A549 (cell line): Measurements from ENCODE around the gene E2F1. TPM values are rescaled to one million over a fixed set of nuclear protein-coding genes. Genes with fewer than 3 reads are reported as not detected.

Experiments used
- ATAC-seq, 2 experiments: fragments of 200-7000 bp in 1 of 2; fragments of >200 bp in 1 of 2; cut with Nextera tagmentation in 1 of 2; cut with Tn5 transposase in 1 of 2; 3 replicates each; pipeline versions ENCODE4 v1.8.0 to v1.9.1; 2018 to 2020; ENCODE audit warnings: mild to moderate bottlenecking in 1 of 2, moderate library complexity in 1 of 2
- CTCF ChIA-PET: fragments of 300-600 bp; sonication (Branson Sonifier 250); formaldehyde crosslinking; extraction: SDS; loops from one replicate; lab custom pipeline; 2021; ENCODE audit warnings: antibody characterized with exemption, inconsistent platforms; lab: Yijun Ruan, JAX
- POLR2A ChIA-PET: fragments of 350-600 bp; formaldehyde crosslinking; extraction: SDS; loops from one replicate; lab custom pipeline; 2021; ENCODE audit warnings: antibody characterized with exemption, inconsistent platforms; lab: Yijun Ruan, JAX
- DNase-seq, 2 experiments: peaks; one replicate each; pipeline versions ENCODE4 v3.0.0 to v3.0.0-alpha.2; 2011 to 2016; ENCODE audit warnings: low read depth in 1 of 2, low spot score in 1 of 2
- FAIRE-seq: peaks from 2 replicates; lab custom pipeline; 2011; peaks lifted over from hg19 to GRCh38; lab: Jason Lieb, UNC
- H3K27ac ChIP-seq, 2 experiments: fragments of >200 bp; sonication (Bioruptor Twin); formaldehyde crosslinking; 3 replicates each; pipeline ENCODE4 v1.5.1; 2016 to 2017
- H3K4me1 ChIP-seq: fragments of >200 bp; sonication (Bioruptor Twin); formaldehyde crosslinking; 3 replicates; pipeline ENCODE4 v1.6.1; 2016
- H3K4me2 ChIP-seq: fragments of >200 bp; sonication (Bioruptor Twin); formaldehyde crosslinking; 3 replicates; pipeline ENCODE4 v1.6.1; 2016
- H3K4me3 ChIP-seq: fragments of >200 bp; sonication (Bioruptor Twin); formaldehyde crosslinking; 3 replicates; pipeline ENCODE4 v1.5.1; 2016
- H3K9me3 ChIP-seq: fragments of >200 bp; sonication (Bioruptor Twin); formaldehyde crosslinking; 3 replicates; pipeline ENCODE4 v1.6.1; 2016
- BHLHE40 ChIP-seq: IDR thresholded peaks from 2 replicates; pipeline ENCODE4 v1.6.1; 2012; ENCODE audit warnings: low read depth, low read length, inconsistent platforms
- CBX2 ChIP-seq: fragments of 200-600 bp; sonication (generic); IDR thresholded peaks from 2 replicates; pipeline ENCODE4 v1.6.1; 2016; ENCODE audit warnings: low read depth, mild to moderate bottlenecking, borderline replicate concordance
- CHD2 ChIP-seq: fragments of 150-350 bp; IDR thresholded peaks from 2 replicates; pipeline ENCODE4 v1.6.1; 2014; ENCODE audit warnings: low read length; ENCODE audit not compliant: partially characterized antibody
- HDAC2 ChIP-seq: fragments of 200-600 bp; sonication (generic); IDR thresholded peaks from 2 replicates; pipeline ENCODE4 v1.6.1; 2016
- HOXB13 ChIP-seq: fragments of 250-450 bp; sonication (Bioruptor Pico); IDR thresholded peaks from 2 replicates; pipeline ENCODE4 v1.5.0; 2020; ENCODE audit warnings: low read depth, mild to moderate bottlenecking, moderate library complexity
- JUN ChIP-seq, 2 experiments: fragments of >200 bp; sonication (Bioruptor Twin); formaldehyde crosslinking; IDR thresholded peaks; 2 replicates in 1 of 2; 3 replicates in 1 of 2; pipeline ENCODE4 v1.6.1; 2016 to 2017
- KDM1A ChIP-seq: fragments of 200-600 bp; sonication (generic); IDR thresholded peaks from 2 replicates; pipeline ENCODE4 v1.6.1; 2016; ENCODE audit warnings: low read depth, mild to moderate bottlenecking
- KDM5A ChIP-seq: fragments of 200-600 bp; sonication (generic); IDR thresholded peaks from 2 replicates; pipeline ENCODE4 v1.6.1; 2016; ENCODE audit warnings: antibody characterized with exemption, mild to moderate bottlenecking
- MAZ ChIP-seq: fragments of 150-350 bp; IDR thresholded peaks from 2 replicates; pipeline ENCODE4 v1.6.1; 2014; ENCODE audit warnings: antibody characterized with exemption, low read depth, low read length, borderline replicate concordance
- NFE2L2 ChIP-seq: fragments of 150-350 bp; conservative IDR thresholded peaks from 2 replicates; pipeline ENCODE4 v1.6.1; 2014; ENCODE audit warnings: low read length
- NPAS2 ChIP-seq: fragments of 250-450 bp; sonication (Bioruptor Pico); IDR thresholded peaks from 2 replicates; pipeline ENCODE4 v1.8.0; 2022; ENCODE audit warnings: mild to moderate bottlenecking, moderate library complexity, borderline replicate concordance
- RAD21 ChIP-seq, 2 experiments: fragments of >200 bp in 1 of 2; sonication (Bioruptor Twin) in 1 of 2; formaldehyde crosslinking in 1 of 2; IDR thresholded peaks in 1 of 2; conservative IDR thresholded peaks in 1 of 2; 2 replicates in 1 of 2; 3 replicates in 1 of 2; pipeline ENCODE4 v1.6.1; 2012 to 2018; ENCODE audit warnings: inconsistent platforms in 1 of 2
- RARB ChIP-seq: fragments of 250-450 bp; sonication (Bioruptor Pico); IDR thresholded peaks from 2 replicates; pipeline ENCODE4 v1.8.0; 2021; ENCODE audit warnings: mild to moderate bottlenecking, moderate library complexity
- RNF2 ChIP-seq: fragments of 200-600 bp; sonication (generic); IDR thresholded peaks from 2 replicates; pipeline ENCODE4 v1.6.1; 2016; ENCODE audit warnings: low read depth, mild to moderate bottlenecking, antibody characterized with exemption, moderate library complexity, borderline replicate concordance
- ZFP36 ChIP-seq: fragments of 450-650 bp; IDR thresholded peaks from 2 replicates; pipeline ENCODE4 v1.6.1; 2014; ENCODE audit warnings: borderline replicate concordance; ENCODE audit not compliant: partially characterized antibody
- WGBS: methylation state at CpG from one replicate; pipeline ENCODE4 v1.1.6; 2017; ENCODE audit errors: missing lambda C conversion rate; 5-methylcytosine and 5-hydroxymethylcytosine counted together
- polyA plus RNA-seq, 4 experiments: library from polyadenylated mRNA; depleted of rRNA in 3 of 4; stranded (reverse); fragments of >200 nt; fragmentation: RNase III in 1 of 4; extraction: RNeasy Plus Mini Kit Qiagen cat#74134 plus additional on column Dnase treatment in 1 of 4; gene quantifications; 2 replicates in 3 of 4; 3 replicates in 1 of 4; pipeline ENCODE4 v1.2.3, GENCODE V29; 2011 to 2017
- TF ChIP-seq, protein P1 (sequence below): fragments of 250-450 bp; sonication (Bioruptor Pico); IDR thresholded peaks from 2 replicates; pipeline ENCODE4 v1.5.0; 2021; ENCODE audit warnings: mild to moderate bottlenecking, moderate library complexity, borderline replicate concordance
- TF ChIP-seq, protein P2 (sequence below): fragments of >200 bp; sonication (Bioruptor Twin); formaldehyde crosslinking; IDR thresholded peaks from 3 replicates; pipeline ENCODE4 v1.6.1; 2016
- TF ChIP-seq, protein P3 (sequence below): fragments of 250-450 bp; sonication (Bioruptor Pico); IDR thresholded peaks from 2 replicates; pipeline ENCODE4 v1.5.0; 2020; ENCODE audit warnings: low read depth, mild to moderate bottlenecking, moderate library complexity
- TF ChIP-seq, protein P4 (sequence below): fragments of 150-350 bp; IDR thresholded peaks from 2 replicates; pipeline ENCODE4 v1.6.1; 2014; ENCODE audit warnings: low read depth, mild to moderate bottlenecking, low read length

The E2F1 gene
- polyA plus RNA-seq, 2 of the 4 experiments (the other 2 are of a cell fraction) = 17.9 to 35.8 TPM

DNA sequence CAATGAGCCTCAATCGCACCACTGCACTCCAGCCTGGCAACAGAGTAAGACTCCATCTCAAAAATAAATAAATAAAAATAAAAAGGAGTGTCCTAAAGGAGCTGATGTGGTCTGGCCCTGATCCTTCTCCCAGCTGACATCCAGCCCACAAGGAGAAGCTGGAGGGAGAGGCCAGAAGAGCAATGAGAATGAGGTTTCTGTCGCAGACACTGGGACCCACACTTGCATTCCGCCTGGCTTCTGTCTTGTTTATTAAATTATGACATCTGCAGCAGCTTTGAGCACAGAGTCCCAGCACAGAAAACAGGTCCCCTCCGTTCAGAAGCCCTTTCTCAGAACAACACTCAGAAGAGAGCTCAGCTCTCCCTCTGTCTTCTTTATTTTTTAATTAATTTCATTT lies 10.3 kb upstream of the E2F1 start (continued):
- TF ChIP-seq, protein P1, sequence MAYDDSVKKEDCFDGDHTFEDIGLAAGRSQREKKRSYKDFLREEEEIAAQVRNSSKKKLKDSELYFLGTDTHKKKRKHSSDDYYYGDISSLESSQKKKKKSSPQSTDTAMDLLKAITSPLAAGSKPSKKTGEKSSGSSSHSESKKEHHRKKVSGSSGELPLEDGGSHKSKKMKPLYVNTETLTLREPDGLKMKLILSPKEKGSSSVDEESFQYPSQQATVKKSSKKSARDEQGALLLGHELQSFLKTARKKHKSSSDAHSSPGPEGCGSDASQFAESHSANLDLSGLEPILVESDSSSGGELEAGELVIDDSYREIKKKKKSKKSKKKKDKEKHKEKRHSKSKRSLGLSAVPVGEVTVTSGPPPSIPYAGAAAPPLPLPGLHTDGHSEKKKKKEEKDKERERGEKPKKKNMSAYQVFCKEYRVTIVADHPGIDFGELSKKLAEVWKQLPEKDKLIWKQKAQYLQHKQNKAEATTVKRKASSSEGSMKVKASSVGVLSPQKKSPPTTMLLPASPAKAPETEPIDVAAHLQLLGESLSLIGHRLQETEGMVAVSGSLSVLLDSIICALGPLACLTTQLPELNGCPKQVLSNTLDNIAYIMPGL (CRISPR knock-in tag) = no peak
- TF ChIP-seq, protein P2, sequence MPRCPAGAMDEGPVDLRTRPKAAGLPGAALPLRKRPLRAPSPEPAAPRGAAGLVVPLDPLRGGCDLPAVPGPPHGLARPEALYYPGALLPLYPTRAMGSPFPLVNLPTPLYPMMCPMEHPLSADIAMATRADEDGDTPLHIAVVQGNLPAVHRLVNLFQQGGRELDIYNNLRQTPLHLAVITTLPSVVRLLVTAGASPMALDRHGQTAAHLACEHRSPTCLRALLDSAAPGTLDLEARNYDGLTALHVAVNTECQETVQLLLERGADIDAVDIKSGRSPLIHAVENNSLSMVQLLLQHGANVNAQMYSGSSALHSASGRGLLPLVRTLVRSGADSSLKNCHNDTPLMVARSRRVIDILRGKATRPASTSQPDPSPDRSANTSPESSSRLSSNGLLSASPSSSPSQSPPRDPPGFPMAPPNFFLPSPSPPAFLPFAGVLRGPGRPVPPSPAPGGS = no peak
- no peak for TF ChIP-seq BHLHE40
- TF ChIP-seq HDAC2 = no peak
- TF ChIP-seq RNF2 = no peak

DNA sequence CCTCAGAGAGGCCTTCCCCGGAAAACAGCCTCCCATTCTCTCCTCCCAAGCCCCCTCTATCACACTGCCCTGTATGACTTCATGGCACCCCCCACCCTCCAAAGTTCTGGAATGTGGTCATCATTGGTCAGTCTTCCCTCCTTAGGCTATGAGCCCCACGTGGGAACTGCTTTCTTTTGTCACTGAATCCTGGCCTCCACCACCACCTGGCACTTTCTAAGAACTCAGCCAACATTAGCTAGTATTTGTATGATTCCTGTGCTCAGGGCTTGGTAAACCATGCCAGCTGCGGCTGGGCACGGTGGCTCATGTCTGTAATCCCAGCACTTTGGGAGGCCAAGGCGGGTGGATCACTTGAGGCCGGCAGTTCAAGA lies 8.4 kb upstream of the E2F1 start:
- H3K27ac ChIP-seq = no peak overlapping the region
- CTCF ChIA-PET = interaction anchor here (1.4 to 1.5 kb wide), 2 partner anchors 19 to 27 kb away, joined by 3 read pairs; no protein-coding TSS in a partner anchor
- DNase-seq = no peak
- H3K4me3 ChIP-seq = no peak overlapping the region
- H3K4me1 ChIP-seq = no peaks in the 10 kb centered on the region
- no peak for TF ChIP-seq ZFP36
- TF ChIP-seq CHD2 = no peak
- no peak for TF ChIP-seq NPAS2 (CRISPR knock-in tag)
- no peak for TF ChIP-seq KDM1A
- TF ChIP-seq RARB (CRISPR knock-in tag) = no peak
- TF ChIP-seq CBX2 = no peak
- no peak for TF ChIP-seq KDM5A
- TF ChIP-seq, protein P3, sequence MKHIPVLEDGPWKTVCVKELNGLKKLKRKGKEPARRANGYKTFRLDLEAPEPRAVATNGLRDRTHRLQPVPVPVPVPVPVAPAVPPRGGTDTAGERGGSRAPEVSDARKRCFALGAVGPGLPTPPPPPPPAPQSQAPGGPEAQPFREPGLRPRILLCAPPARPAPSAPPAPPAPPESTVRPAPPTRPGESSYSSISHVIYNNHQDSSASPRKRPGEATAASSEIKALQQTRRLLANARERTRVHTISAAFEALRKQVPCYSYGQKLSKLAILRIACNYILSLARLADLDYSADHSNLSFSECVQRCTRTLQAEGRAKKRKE (CRISPR knock-in tag) = no peak
- TF ChIP-seq NFE2L2 = no peak
- TF ChIP-seq RAD21 (conservative IDR thresholded peaks at IDR 0.05 in 1 of 2, IDR thresholded peaks at IDR 0.05 in 1 of 2) = no peak
- no peak for TF ChIP-seq MAZ
- TF ChIP-seq JUN (IDR thresholded peaks at IDR 0.05) = no peak
- no peak for TF ChIP-seq HOXB13 (CRISPR knock-in tag)
- TF ChIP-seq, protein P4, sequence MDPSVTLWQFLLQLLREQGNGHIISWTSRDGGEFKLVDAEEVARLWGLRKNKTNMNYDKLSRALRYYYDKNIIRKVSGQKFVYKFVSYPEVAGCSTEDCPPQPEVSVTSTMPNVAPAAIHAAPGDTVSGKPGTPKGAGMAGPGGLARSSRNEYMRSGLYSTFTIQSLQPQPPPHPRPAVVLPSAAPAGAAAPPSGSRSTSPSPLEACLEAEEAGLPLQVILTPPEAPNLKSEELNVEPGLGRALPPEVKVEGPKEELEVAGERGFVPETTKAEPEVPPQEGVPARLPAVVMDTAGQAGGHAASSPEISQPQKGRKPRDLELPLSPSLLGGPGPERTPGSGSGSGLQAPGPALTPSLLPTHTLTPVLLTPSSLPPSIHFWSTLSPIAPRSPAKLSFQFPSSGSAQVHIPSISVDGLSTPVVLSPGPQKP = no peak
- POLR2A ChIA-PET = no interaction called here
- no peaks in the 10 kb centered on the region for H3K9me3 ChIP-seq
- H3K4me2 ChIP-seq = no peak overlapping the region
- 84% methylated on average over 6 of the region's 6 CpGs for WGBS
- no peak for ATAC-seq
- FAIRE-seq = no peak
